ENCODE results near the gene CTSZ. TPM values are rescaled to one million over a fixed set of nuclear protein-coding genes. Genes with fewer than 3 reads are reported as not detected.

CTSZ gene
- total RNA-seq, 1 experiment from 2014 or later = 113 TPM

Other genes with a start within 250 kb of the CTSZ start
- gene GNAS-AS1, start 156.4 kb downstream of the CTSZ start, total RNA-seq (2021; ENCODE audit: unreplicated experiment) = not detected
- 756 TPM for gene GNAS, start 154.5 kb downstream of the CTSZ start, total RNA-seq (2021; ENCODE audit: unreplicated experiment)
- gene NELFCD, start 26.0 kb downstream of the CTSZ start, total RNA-seq (2021; ENCODE audit: unreplicated experiment) = 108 TPM
- not detected for gene TUBB1, start 12.2 kb upstream of the CTSZ start, total RNA-seq (2021; ENCODE audit: unreplicated experiment)
- gene ATP5F1E, start 25.1 kb upstream of the CTSZ start, total RNA-seq (2021; ENCODE audit: unreplicated experiment) = 90.6 TPM
- gene PRELID3B, start 35.5 kb upstream of the CTSZ start, total RNA-seq (2021; ENCODE audit: unreplicated experiment) = 131 TPM
- gene ZNF831, start 156.6 kb upstream of the CTSZ start, total RNA-seq (2021; ENCODE audit: unreplicated experiment) = 0.03 TPM

All from Panc1 (cell line).